IMR-90 (cell line): Measurements from ENCODE around the gene RECK. TPM values are rescaled to one million over a fixed set of nuclear protein-coding genes. Genes with fewer than 3 reads are reported as not detected.
A peak's percentile ranks its signal among the peaks of the same experiment; 100 is the strongest.

ENCODE experiments used
- ATAC-seq: fragments of 200-7000 bp; cut with Tn5 transposase; 2 replicates; pipeline ENCODE4 v1.9.1; 2020; ENCODE audit warnings: low read depth, mild to moderate bottlenecking, moderate library complexity
- BruUV-seq: library from RNA; stranded (reverse); fragments of 400-500 nt; replicated peaks from 2 replicates; lab custom pipeline; 2021; lab: Mats Ljungman, UMichigan
- CTCF ChIA-PET: fragments of 300-600 bp; formaldehyde crosslinking; extraction: SDS; loops from one replicate; lab custom pipeline; 2021; ENCODE audit warnings: antibody characterized with exemption; lab: Yijun Ruan, JAX
- POLR2A ChIA-PET: fragments of 300-600 bp; sonication (Branson Sonifier 250); formaldehyde crosslinking; loops from one replicate; lab custom pipeline; 2022; ENCODE audit warnings: antibody characterized with exemption; ENCODE audit not compliant: unreplicated experiment; lab: Charles Lee
- DNase-seq: peaks from one replicate; pipeline ENCODE4 v3.0.0; 2013
- H2AFZ ChIP-seq: replicated peaks from 2 replicates; pipeline ENCODE3; 2013; ENCODE audit warnings: low read length, mild to moderate bottlenecking; ENCODE audit not compliant: poor library complexity
- H2AK5ac ChIP-seq: 2 replicates; pipeline ENCODE4 v1.6.1; 2013; ENCODE audit warnings: low read depth, low read length, inconsistent platforms
- H2AK9ac ChIP-seq: replicated peaks from 2 replicates; pipeline ENCODE3; 2013; ENCODE audit warnings: mild to moderate bottlenecking, low read depth, low read length, moderate library complexity; ENCODE audit not compliant: poor library complexity
- H2BK120ac ChIP-seq: 2 replicates; pipeline ENCODE4 v1.6.1; 2013; ENCODE audit warnings: low read depth, low read length, inconsistent platforms
- H2BK15ac ChIP-seq: 3 replicates; pipeline ENCODE4 v1.6.1; 2013; ENCODE audit warnings: low read depth, low read length, inconsistent platforms
- H2BK20ac ChIP-seq: 2 replicates; pipeline ENCODE4 v1.6.1; 2013; ENCODE audit warnings: low read depth, mild to moderate bottlenecking, inconsistent platforms, low read length, moderate library complexity
- H2BK5ac ChIP-seq: 2 replicates; pipeline ENCODE4 v1.6.1; 2013; ENCODE audit warnings: mild to moderate bottlenecking, low read depth, low read length, inconsistent platforms; ENCODE audit not compliant: poor library complexity, severe bottlenecking
- H3K14ac ChIP-seq: replicated peaks from 2 replicates; pipeline ENCODE4 v1.6.1; 2013; ENCODE audit warnings: low read depth, low read length, inconsistent platforms
- H3K18ac ChIP-seq: 2 replicates; pipeline ENCODE4 v1.6.1; 2013; ENCODE audit warnings: low read depth, low read length, control low read depth
- H3K23ac ChIP-seq: 2 replicates; pipeline ENCODE4 v1.6.1; 2013; ENCODE audit warnings: low read depth, low read length, inconsistent platforms
- H3K27ac ChIP-seq: 2 replicates; pipeline ENCODE4 v1.5.1; 2013; ENCODE audit warnings: mild to moderate bottlenecking, control low read depth, low read length; ENCODE audit not compliant: insufficient read depth
- H3K27me3 ChIP-seq: 2 replicates; pipeline ENCODE4 v1.6.1; 2013; ENCODE audit warnings: low read length; ENCODE audit not compliant: control insufficient read depth, insufficient read depth
- H3K36me3 ChIP-seq: 2 replicates; pipeline ENCODE4 v1.6.1; 2013; ENCODE audit warnings: low read length, mixed read lengths; ENCODE audit not compliant: control insufficient read depth, insufficient read depth
- H3K4ac ChIP-seq: 2 replicates; pipeline ENCODE4 v1.6.1; 2013; ENCODE audit warnings: low read depth, low read length, inconsistent platforms
- H3K4me1 ChIP-seq: 2 replicates; pipeline ENCODE4 v1.6.1; 2013; ENCODE audit warnings: low read length, mixed read lengths; ENCODE audit not compliant: control insufficient read depth, insufficient read depth
- H3K4me2 ChIP-seq: 2 replicates; pipeline ENCODE4 v1.6.1; 2013; ENCODE audit warnings: low read depth, mild to moderate bottlenecking, control low read depth, low read length, moderate library complexity
- H3K4me3 ChIP-seq: 2 replicates; pipeline ENCODE4 v1.5.1; 2013; ENCODE audit warnings: low read depth, mild to moderate bottlenecking, control low read depth, low read length, moderate library complexity; ENCODE audit not compliant: insufficient read depth
- H3K56ac ChIP-seq: 2 replicates; pipeline ENCODE4 v1.6.1; 2013; ENCODE audit warnings: low read length, inconsistent platforms; ENCODE audit not compliant: insufficient read depth; ENCODE audit errors: extremely low read depth
- H3K79me1 ChIP-seq, 2 experiments: 2 replicates each; pipeline ENCODE4 v1.6.1; 2013; ENCODE audit warnings: low read length in 2 of 2, inconsistent platforms in 1 of 2, low read depth in 1 of 2
- H3K9ac ChIP-seq: 2 replicates; pipeline ENCODE4 v1.6.1; 2013; ENCODE audit warnings: low read depth, low read length, control low read depth
- H3K9me1 ChIP-seq: 2 replicates; pipeline ENCODE4 v1.6.1; 2013; ENCODE audit warnings: low read length, inconsistent platforms; ENCODE audit not compliant: insufficient read depth
- H3K9me3 ChIP-seq: 2 replicates; pipeline ENCODE4 v1.6.1; 2013; ENCODE audit warnings: low read length; ENCODE audit not compliant: control insufficient read depth, insufficient read depth
- H4K20me1 ChIP-seq: 2 replicates; pipeline ENCODE4 v1.6.1; 2013; ENCODE audit warnings: low read length, inconsistent platforms; ENCODE audit not compliant: insufficient read depth
- H4K5ac ChIP-seq: 2 replicates; pipeline ENCODE4 v1.6.1; 2013; ENCODE audit warnings: mild to moderate bottlenecking, low read depth, low read length, control low read depth
- H4K8ac ChIP-seq, 2 experiments: 2 replicates each; pipeline ENCODE4 v1.6.1; 2013; ENCODE audit warnings: low read depth in 2 of 2, low read length in 2 of 2, control low read depth in 1 of 2, inconsistent platforms in 1 of 2
- H4K91ac ChIP-seq: 2 replicates; pipeline ENCODE4 v1.6.1; 2013; ENCODE audit warnings: low read depth, low read length, inconsistent platforms; ENCODE audit not compliant: insufficient read depth
- BHLHE40 ChIP-seq: fragments of 150-350 bp; IDR thresholded peaks from 2 replicates; pipeline ENCODE4 v1.6.1; 2016; ENCODE audit warnings: mild to moderate bottlenecking, low read depth, low read length
- CEBPB ChIP-seq: IDR thresholded peaks from 2 replicates; pipeline ENCODE4 v1.6.1; 2012; ENCODE audit warnings: low read depth, low read length, improper control_type of control experiment
- CHD1 ChIP-seq: IDR thresholded peaks from 2 replicates; pipeline ENCODE4 v1.6.1; 2012; ENCODE audit warnings: low read depth, low read length, improper control_type of control experiment
- FOS ChIP-seq: fragments of 150-350 bp; IDR thresholded peaks from 2 replicates; pipeline ENCODE4 v1.6.1; 2016; ENCODE audit warnings: low read depth, low read length
- MAFK ChIP-seq: IDR thresholded peaks from 2 replicates; pipeline ENCODE4 v1.6.1; 2012; ENCODE audit warnings: low read depth, low read length, improper control_type of control experiment
- MAZ ChIP-seq: IDR thresholded peaks from 2 replicates; pipeline ENCODE4 v1.6.1; 2012; ENCODE audit warnings: low read depth, mild to moderate bottlenecking, low read length, improper control_type of control experiment, moderate library complexity, borderline replicate concordance
- MXI1 ChIP-seq: IDR thresholded peaks from 2 replicates; pipeline ENCODE4 v1.6.1; 2012; ENCODE audit warnings: low read depth, mild to moderate bottlenecking, low read length, moderate library complexity, borderline replicate concordance
- NFE2L2 ChIP-seq: fragments of 150-350 bp; IDR thresholded peaks from 2 replicates; pipeline ENCODE4 v1.6.1; 2016; ENCODE audit warnings: low read depth, mild to moderate bottlenecking, low read length
- POLR2A ChIP-seq: IDR thresholded peaks from 2 replicates; pipeline ENCODE4 v1.6.1; 2012; ENCODE audit warnings: mild to moderate bottlenecking, low read depth, low read length
- RAD21 ChIP-seq: IDR thresholded peaks from 2 replicates; pipeline ENCODE4 v1.6.1; 2012; ENCODE audit warnings: low read length, improper control_type of control experiment
- RCOR1 ChIP-seq: IDR thresholded peaks from 2 replicates; pipeline ENCODE4 v1.6.1; 2012; ENCODE audit warnings: mild to moderate bottlenecking, low read length, improper control_type of control experiment; ENCODE audit not compliant: insufficient replicate concordance
- RFX5 ChIP-seq: IDR thresholded peaks from 2 replicates; pipeline ENCODE4 v1.8.0; 2012; ENCODE audit warnings: low read depth, mild to moderate bottlenecking, low read length, moderate library complexity
- SMC3 ChIP-seq: fragments of 150-350 bp; IDR thresholded peaks from 2 replicates; pipeline ENCODE4 v1.6.1; 2016; ENCODE audit warnings: low read depth, mild to moderate bottlenecking, antibody characterized with exemption, low read length, moderate library complexity
- WGBS, 2 experiments: methylation state at CpG; one replicate each; pipeline versions ENCODE4 v1.1.5 to v1.1.7; 2013; ENCODE audit warnings: missing lambda C conversion rate in 2 of 2; ENCODE audit not compliant: insufficient read length in 1 of 2; ENCODE audit errors: extremely low coverage in 2 of 2; 5-methylcytosine and 5-hydroxymethylcytosine counted together
- dilution Hi-C: fragments of 300-500 bp; cut with HindIII; formaldehyde crosslinking; loops from one replicate; pipeline ENCODE4 v1.14.3; 2018; ENCODE audit warnings: low sequenced_read_pairs; ENCODE audit not compliant: unreplicated experiment
- in situ Hi-C: fragments of 300-500 bp; cut with MboI; formaldehyde crosslinking; loops from 3 replicates; pipeline ENCODE4 v1.14.3; 2019; ENCODE audit warnings: low sequenced_read_pairs, inconsistent platforms, mixed read lengths
- intact Hi-C: fragments of 100-400 bp; cut with micrococcal nuclease; formaldehyde crosslinking; loops from 2 replicates; pipeline ENCODE4 v1.10.0; 2022
- polyA plus RNA-seq, 3 experiments: library from polyadenylated mRNA; depleted of rRNA; stranded (reverse); fragments of >200 nt; gene quantifications; 2 replicates each; pipeline ENCODE4 v1.2.3, GENCODE V29; 2012; ENCODE audit warnings: low replicate concordance in 1 of 3
- total RNA-seq: library from RNA; depleted of rRNA; stranded (reverse); fragments of >200 nt; gene quantifications from 2 replicates; pipeline ENCODE4 v1.2.3, GENCODE V29; 2012
- TF ChIP-seq, protein P1 (sequence below): fragments of 150-350 bp; IDR thresholded peaks from 2 replicates; pipeline ENCODE4 v1.6.1; 2017; ENCODE audit warnings: mild to moderate bottlenecking, antibody characterized with exemption, low read length, low read depth
- TF ChIP-seq, protein P2 (sequence below): conservative IDR thresholded peaks from 2 replicates; pipeline ENCODE4 v1.5.1; 2012; ENCODE audit warnings: mild to moderate bottlenecking, low read depth, low read length, improper control_type of control experiment
- TF ChIP-seq, protein P3 (sequence below): fragments of 150-350 bp; IDR thresholded peaks from 2 replicates; pipeline ENCODE4 v1.6.1; 2016; ENCODE audit warnings: low read depth, mild to moderate bottlenecking, low read length, moderate library complexity, borderline replicate concordance

The RECK gene
- total and polyA plus RNA-seq, 2 of the 4 experiments (the other 2 are of a cell fraction): 23.5 to 44.0 TPM

DNA sequence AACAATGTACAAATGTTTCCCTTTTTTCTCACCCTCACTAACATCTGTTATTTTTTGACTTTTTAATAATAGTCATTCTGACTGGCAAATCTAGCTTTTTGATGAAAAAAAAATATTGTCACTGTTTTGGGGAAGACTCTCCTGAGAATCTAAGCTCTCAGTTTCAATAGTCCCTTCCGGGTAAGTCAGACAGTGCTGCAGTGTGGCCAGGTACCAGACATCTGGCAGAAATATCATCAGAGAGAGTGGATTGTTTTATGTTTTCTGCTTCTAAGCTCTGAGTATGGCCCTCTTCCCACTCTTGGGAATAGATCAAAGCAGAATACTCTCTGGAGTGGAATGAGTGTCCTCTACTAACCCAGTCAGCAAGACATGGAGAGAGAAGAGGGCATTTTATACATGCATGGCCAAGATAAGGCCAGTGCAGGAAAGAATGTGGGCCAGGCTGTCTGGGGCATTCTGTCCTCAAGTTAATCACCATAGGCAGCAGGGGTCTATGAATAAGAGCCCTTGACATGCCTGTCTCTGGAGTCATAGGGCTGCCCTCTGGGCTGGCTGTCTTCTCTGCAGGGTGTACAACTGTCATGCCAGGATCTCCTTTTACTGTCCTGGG lies 40.2 kb upstream of the RECK start:
- Histone ChIP-seq H2BK15ac (no peak overlapping the region), H2AK9ac (no peak overlapping the region), H3K36me3 (no peaks in the 10 kb centered on the region), H2BK20ac (no peak overlapping the region), H3K4me2 (no peak overlapping the region), H3K4me3 (no peak overlapping the region), H3K23ac (no peak overlapping the region), H3K9me3 (peaks cover 5% of the 10 kb centered on the region; the same call in 1 of the 2 replicates), H3K9ac (no peak overlapping the region), H2BK5ac (no peak overlapping the region), H3K9me1 (no peaks in the 10 kb centered on the region), H3K79me1 (no peaks in the 10 kb centered on the region), H3K27me3 (no peaks in the 10 kb centered on the region), H3K4me1 (peaks cover 3% of the 10 kb centered on the region), H2AFZ (no peak overlapping the region), H3K18ac (no peak overlapping the region), H3K4ac (no peak overlapping the region), H4K8ac (no peak overlapping the region), H4K20me1 (no peaks in the 10 kb centered on the region), H3K27ac (no peak overlapping the region), H3K14ac (0 out of 2 replicates have a peak overlapping the region, but pooled peaks have one; percentile 3), H4K5ac (no peak overlapping the region), H2AK5ac (no peak overlapping the region), H4K91ac (no peak overlapping the region), H2BK120ac (no peak overlapping the region), H3K56ac (no peak overlapping the region)
- in situ Hi-C loops: no loop called here
- ChIA-PET CTCF (interaction anchor here (0.7 to 0.8 kb wide), 2 partner anchors 9 to 109 kb away, joined by 3 to 4 read pairs; no protein-coding TSS in a partner anchor), POLR2A (no interaction called here)
- TF ChIP-seq SMC3 (no peak), RAD21 (no peak), MXI1 (no peak), NFE2L2 (no peak), FOS (no peak), BHLHE40 (no peak), RFX5 (no peak), MAFK (no peak), POLR2A (no peak), CHD1 (no peak), RCOR1 (no peak), MAZ (no peak), CEBPB (no peak)
- TF ChIP-seq, protein P1, sequence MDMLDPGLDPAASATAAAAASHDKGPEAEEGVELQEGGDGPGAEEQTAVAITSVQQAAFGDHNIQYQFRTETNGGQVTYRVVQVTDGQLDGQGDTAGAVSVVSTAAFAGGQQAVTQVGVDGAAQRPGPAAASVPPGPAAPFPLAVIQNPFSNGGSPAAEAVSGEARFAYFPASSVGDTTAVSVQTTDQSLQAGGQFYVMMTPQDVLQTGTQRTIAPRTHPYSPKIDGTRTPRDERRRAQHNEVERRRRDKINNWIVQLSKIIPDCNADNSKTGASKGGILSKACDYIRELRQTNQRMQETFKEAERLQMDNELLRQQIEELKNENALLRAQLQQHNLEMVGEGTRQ: no peak
- TF ChIP-seq, protein P2, sequence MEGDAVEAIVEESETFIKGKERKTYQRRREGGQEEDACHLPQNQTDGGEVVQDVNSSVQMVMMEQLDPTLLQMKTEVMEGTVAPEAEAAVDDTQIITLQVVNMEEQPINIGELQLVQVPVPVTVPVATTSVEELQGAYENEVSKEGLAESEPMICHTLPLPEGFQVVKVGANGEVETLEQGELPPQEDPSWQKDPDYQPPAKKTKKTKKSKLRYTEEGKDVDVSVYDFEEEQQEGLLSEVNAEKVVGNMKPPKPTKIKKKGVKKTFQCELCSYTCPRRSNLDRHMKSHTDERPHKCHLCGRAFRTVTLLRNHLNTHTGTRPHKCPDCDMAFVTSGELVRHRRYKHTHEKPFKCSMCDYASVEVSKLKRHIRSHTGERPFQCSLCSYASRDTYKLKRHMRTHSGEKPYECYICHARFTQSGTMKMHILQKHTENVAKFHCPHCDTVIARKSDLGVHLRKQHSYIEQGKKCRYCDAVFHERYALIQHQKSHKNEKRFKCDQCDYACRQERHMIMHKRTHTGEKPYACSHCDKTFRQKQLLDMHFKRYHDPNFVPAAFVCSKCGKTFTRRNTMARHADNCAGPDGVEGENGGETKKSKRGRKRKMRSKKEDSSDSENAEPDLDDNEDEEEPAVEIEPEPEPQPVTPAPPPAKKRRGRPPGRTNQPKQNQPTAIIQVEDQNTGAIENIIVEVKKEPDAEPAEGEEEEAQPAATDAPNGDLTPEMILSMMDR: no peak
- TF ChIP-seq, protein P3, sequence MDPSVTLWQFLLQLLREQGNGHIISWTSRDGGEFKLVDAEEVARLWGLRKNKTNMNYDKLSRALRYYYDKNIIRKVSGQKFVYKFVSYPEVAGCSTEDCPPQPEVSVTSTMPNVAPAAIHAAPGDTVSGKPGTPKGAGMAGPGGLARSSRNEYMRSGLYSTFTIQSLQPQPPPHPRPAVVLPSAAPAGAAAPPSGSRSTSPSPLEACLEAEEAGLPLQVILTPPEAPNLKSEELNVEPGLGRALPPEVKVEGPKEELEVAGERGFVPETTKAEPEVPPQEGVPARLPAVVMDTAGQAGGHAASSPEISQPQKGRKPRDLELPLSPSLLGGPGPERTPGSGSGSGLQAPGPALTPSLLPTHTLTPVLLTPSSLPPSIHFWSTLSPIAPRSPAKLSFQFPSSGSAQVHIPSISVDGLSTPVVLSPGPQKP: no peak
- ATAC-seq: peak; percentile 59
- intact Hi-C loops: loop anchor here (5.0 kb wide), 1 partner anchor 34 kb away; no protein-coding TSS in a partner anchor
- WGBS, 2 experiments: 100% methylated on average over 1 of the region's 1 CpG; no CpG with 5 or more reads in 1 of the 2 experiments
- no TSS peak for BruUV-seq
- dilution Hi-C loops: no loop called here
- DNase-seq: peak; percentile 16
